K562 (cell line): ENCODE data around the gene CPNE1. TPM values are rescaled to one million over a fixed set of nuclear protein-coding genes. Genes with fewer than 3 reads are reported as not detected.

Source experiments
- ATAC-seq: fragments of 200-7000 bp; cut with Tn5 transposase; 3 replicates; pipeline ENCODE4 v1.9.1; 2020; ENCODE audit warnings: moderate library complexity
- BruUV-seq: library from RNA; stranded (reverse); fragments of 400-500 nt; replicated peaks from 2 replicates; lab custom pipeline; 2021; lab: Mats Ljungman, UMichigan
- CTCF ChIA-PET: fragments of 300-600 bp; formaldehyde crosslinking; extraction: SDS; loops from one replicate; lab custom pipeline; 2021; ENCODE audit warnings: low intra/inter-chr PET ratio; lab: Yijun Ruan, JAX
- POLR2A ChIA-PET: fragments of 300-600, 350-650 bp; sonication (Branson Sonifier 250); formaldehyde crosslinking; extraction: SDS; loops from one replicate; lab custom pipeline; 2021; ENCODE audit warnings: antibody characterized with exemption, inconsistent platforms; lab: Yijun Ruan, JAX
- DNase-seq, 4 experiments: peaks; one replicate each; pipeline versions ENCODE4 v3.0.0 to v3.0.0-alpha.2; 2011 to 2018; ENCODE audit warnings: low spot score in 3 of 4, mixed read lengths in 3 of 4; ENCODE audit errors: extremely low read depth in 1 of 4
- FAIRE-seq: peaks from 2 replicates; lab custom pipeline; 2011; peaks lifted over from hg19 to GRCh38; lab: Jason Lieb, UNC
- H2AFZ ChIP-seq: 2 replicates; pipeline ENCODE4 v1.6.0; 2011; ENCODE audit warnings: low read depth, low read length, control low read depth, inconsistent platforms
- H3K27ac ChIP-seq: fragments of 200-600 bp; 3 replicates; pipeline ENCODE4 v1.8.0; 2011; ENCODE audit warnings: low read depth, mild to moderate bottlenecking, control low read depth, inconsistent platforms, low read length, moderate library complexity, mixed read lengths; ENCODE audit errors: extremely low read depth
- H3K27me3 ChIP-seq, 2 experiments: fragments of 300-600 bp in 1 of 2; 2 replicates in 1 of 2; 3 replicates in 1 of 2; pipeline versions ENCODE4 v1.6.0 to v1.8.0; 2011; ENCODE audit warnings: inconsistent platforms in 2 of 2, low read length in 2 of 2, mild to moderate bottlenecking in 1 of 2, mixed read lengths in 1 of 2, moderate library complexity in 1 of 2; ENCODE audit not compliant: control insufficient read depth in 2 of 2, insufficient read depth in 2 of 2
- H3K36me3 ChIP-seq: fragments of 300-600 bp; 3 replicates; pipeline ENCODE4 v1.8.0; 2011; ENCODE audit warnings: mild to moderate bottlenecking, low read length, inconsistent platforms; ENCODE audit not compliant: control insufficient read depth, insufficient read depth
- H3K4me1 ChIP-seq, 2 experiments: fragments of 200-600 bp in 1 of 2; replicated peaks in 1 of 2; 2 replicates in 1 of 2; 3 replicates in 1 of 2; pipeline versions ENCODE4 v1.5.1 to v1.8.0; 2011; ENCODE audit warnings: inconsistent platforms in 2 of 2, low read length in 2 of 2, mild to moderate bottlenecking in 1 of 2, mixed read lengths in 1 of 2, moderate library complexity in 1 of 2; ENCODE audit not compliant: control insufficient read depth in 2 of 2, insufficient read depth in 2 of 2
- H3K4me2 ChIP-seq: 2 replicates; pipeline ENCODE4 v1.6.1; 2011; ENCODE audit warnings: low read length, control low read depth, inconsistent platforms, mixed read lengths; ENCODE audit not compliant: insufficient read depth
- H3K4me3 ChIP-seq: fragments of 200-600 bp; sonication (generic), shearing (Covaris generic); 2 replicates; pipeline ENCODE4 v1.5.1; 2016; ENCODE audit warnings: control low read depth, inconsistent platforms
- H3K79me2 ChIP-seq: fragments of 200-600 bp; 3 replicates; pipeline ENCODE4 v1.8.0; 2011; ENCODE audit warnings: low read length, inconsistent platforms; ENCODE audit not compliant: control insufficient read depth, insufficient read depth
- H3K9ac ChIP-seq, 2 experiments: 2 replicates each; pipeline versions ENCODE4 v1.6.0 to v1.6.1; 2011; ENCODE audit warnings: low read depth in 2 of 2, low read length in 2 of 2, control low read depth in 1 of 2, inconsistent platforms in 1 of 2, mild to moderate bottlenecking in 1 of 2, mixed read lengths in 1 of 2; ENCODE audit not compliant: insufficient read depth in 1 of 2
- H3K9me1 ChIP-seq: one replicate; pipeline ENCODE4 v1.6.0; 2011; ENCODE audit warnings: inconsistent platforms, mild to moderate bottlenecking, low read length, moderate library complexity; ENCODE audit not compliant: control insufficient read depth, insufficient read depth
- H3K9me3 ChIP-seq: replicated peaks from 2 replicates; pipeline ENCODE4 v1.5.1; 2011; ENCODE audit warnings: low read depth, low read length, inconsistent platforms; ENCODE audit not compliant: control insufficient read depth, insufficient read depth
- H4K20me1 ChIP-seq: replicated peaks from 2 replicates; pipeline ENCODE4 v1.6.1; 2011; ENCODE audit warnings: low read length, inconsistent platforms, mixed read lengths; ENCODE audit not compliant: control insufficient read depth, insufficient read depth
- ARID2 ChIP-seq: fragments of 450-650 bp; IDR thresholded peaks from 2 replicates; pipeline ENCODE4 v1.6.1; 2017; ENCODE audit warnings: antibody characterized with exemption, mild to moderate bottlenecking
- CC2D1A ChIP-seq: fragments of 450-650 bp; IDR thresholded peaks from 2 replicates; pipeline ENCODE4 v1.6.1; 2017; ENCODE audit warnings: mild to moderate bottlenecking
- ESRRB ChIP-seq: fragments of 250-450 bp; sonication (Bioruptor Pico); IDR thresholded peaks from 2 replicates; pipeline ENCODE4 v1.5.0; 2020; ENCODE audit warnings: mild to moderate bottlenecking, moderate library complexity, borderline replicate concordance
- GTF2F1 ChIP-seq: IDR thresholded peaks from 2 replicates; pipeline ENCODE4 v1.6.1; 2011; ENCODE audit warnings: low read depth, low read length, improper control_type of control experiment
- RBM15 ChIP-seq: fragments of 200-400 bp; formaldehyde crosslinking; IDR thresholded peaks from 2 replicates; pipeline ENCODE4 v1.6.1; 2018; ENCODE audit warnings: mild to moderate bottlenecking, low read length, moderate library complexity; ENCODE audit not compliant: insufficient read depth
- RBM34 ChIP-seq: fragments of 200-400 bp; formaldehyde crosslinking; IDR thresholded peaks from 2 replicates; pipeline ENCODE4 v1.6.1; 2018; ENCODE audit warnings: low read length, borderline replicate concordance; ENCODE audit not compliant: insufficient read depth
- TEAD2 ChIP-seq: fragments of 450-650 bp; IDR thresholded peaks from 2 replicates; pipeline ENCODE4 v1.6.1; 2016; ENCODE audit warnings: missing genetic modification characterization, control low read depth, missing compliant biosample characterization
- TFAM ChIP-seq: fragments of 250-450 bp; sonication (Bioruptor Pico); conservative IDR thresholded peaks from 2 replicates; pipeline ENCODE4 v1.5.0; 2021; ENCODE audit warnings: mild to moderate bottlenecking, moderate library complexity
- ZKSCAN3 ChIP-seq: fragments of 250-450 bp; sonication (Bioruptor Pico); IDR thresholded peaks from 2 replicates; pipeline ENCODE4 v1.4.0; 2020
- ZNF175 ChIP-seq: fragments of 200-800 bp; sonication (Bioruptor generic); IDR thresholded peaks from 2 replicates; pipeline ENCODE4 v1.6.1; 2016; ENCODE audit warnings: low read depth, mild to moderate bottlenecking, missing genetic modification characterization, missing compliant biosample characterization
- ZSCAN32 ChIP-seq: fragments of 450-650 bp; formaldehyde crosslinking; IDR thresholded peaks from 2 replicates; pipeline ENCODE4 v1.4.0; 2020; ENCODE audit warnings: mild to moderate bottlenecking, moderate library complexity
- WGBS: fragments of 100-300 bp; shearing (Covaris generic); methylation state at CpG from one replicate; pipeline ENCODE4 v1.1.6; 2016; ENCODE audit warnings: low coverage, mixed read lengths; ENCODE audit not compliant: insufficient coverage; ENCODE audit errors: missing lambda C conversion rate; 5-methylcytosine and 5-hydroxymethylcytosine counted together
- in situ Hi-C: fragments of 300-500 bp; cut with MboI; formaldehyde crosslinking; loops from 4 replicates; pipeline ENCODE4 v1.15.0; 2018; ENCODE audit warnings: inconsistent platforms, mixed read lengths
- intact Hi-C: fragments of 100-400 bp; cut with micrococcal nuclease; formaldehyde crosslinking; loops from 2 replicates; pipeline ENCODE4 v1.14.2; 2022
- polyA plus RNA-seq, 8 experiments: library from polyadenylated mRNA; depleted of rRNA in 4 of 8; stranded (reverse) in 5 of 8; unstranded in 3 of 8; fragments of >200 nt; fragmentation: Nextera tagmentation in 2 of 8; fragmentation: Illumina TruSeq in 1 of 8; extraction: Ambion mirVana in 2 of 8; extraction: Trizol in 1 of 8; gene quantifications; 2 replicates each; pipeline versions ENCODE4 v1.2.1 to v1.2.3, GENCODE V29; 2011 to 2014; ENCODE audit warnings: inconsistent platforms in 1 of 8, missing spikeins in 1 of 8
- total RNA-seq, 7 experiments: library from RNA; depleted of rRNA in 6 of 7; stranded (reverse); fragments of >200 nt in 6 of 7; fragmentation: Illumina TruSeq in 2 of 7; extraction: Trizol in 2 of 7; gene quantifications; 2 replicates each; pipeline versions ENCODE4 v1.2.1 to v1.2.3, GENCODE V29; 2011 to 2021; ENCODE audit warnings: low replicate concordance in 1 of 7
- TF ChIP-seq, protein P1 (sequence below): fragments of 450-650 bp; IDR thresholded peaks from 2 replicates; pipeline ENCODE4 v1.6.1; 2016; ENCODE audit warnings: low read depth
- TF ChIP-seq, protein P2 (sequence below): fragments of 250-450 bp; sonication (Bioruptor Pico); IDR thresholded peaks from 2 replicates; pipeline ENCODE4 v1.5.0; 2021; ENCODE audit warnings: mild to moderate bottlenecking, borderline replicate concordance

CPNE1 gene
- total and polyA plus RNA-seq, 9 of the 15 experiments (the other 6 are each of a cell fraction or from before 2014, with no cell fraction given) = 42.1 to 102 (median 56.0) TPM

DNA sequence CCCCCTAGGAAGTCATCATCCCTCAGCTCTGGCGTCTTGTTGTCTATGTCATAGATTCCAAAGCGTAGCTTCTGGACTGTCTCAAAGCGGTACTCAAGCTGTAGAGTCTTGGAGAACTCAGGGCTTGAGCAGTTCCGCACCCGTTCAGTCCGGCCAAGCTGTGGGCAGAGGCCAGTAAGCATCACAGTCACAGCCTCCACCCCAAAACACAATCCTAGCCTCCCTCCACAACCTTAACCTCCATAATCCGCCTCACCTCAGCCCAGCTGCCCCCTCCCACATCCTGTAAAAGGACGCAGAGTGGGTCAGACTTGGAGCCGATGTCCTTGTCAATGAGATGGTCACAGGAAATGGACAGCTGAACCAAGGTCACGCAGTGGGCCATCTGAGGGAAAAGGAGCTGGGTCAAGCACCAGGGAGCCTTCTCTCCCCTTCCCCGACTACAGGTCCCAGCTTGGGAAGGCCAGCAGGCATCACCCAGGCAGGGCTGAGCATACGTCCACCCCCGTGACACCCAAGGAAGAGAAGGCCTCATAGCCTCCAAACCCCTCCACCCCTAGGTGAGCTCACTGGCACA is 32.1 kb downstream of the CPNE1 start:
- no TSS peak for BruUV-seq
- FAIRE-seq (no peak), DNase-seq (no peak), ATAC-seq (no peak)
- Histone ChIP-seq H3K79me2 (peaks cover 20% of the 10 kb centered on the region; the same call in 2 of the 3 replicates), H2AFZ (no peak overlapping the region), H3K4me3 (no peak overlapping the region), H3K27ac (no peak overlapping the region), H3K9ac (peak overlapping the region in 1 of 2 experiments; percentile 3; a peak in 1 of 4 replicates), H3K4me2 (no peak overlapping the region), H3K27me3 (no peaks in the 10 kb centered on the region), H3K9me3 (no peaks in the 10 kb centered on the region), H3K9me1 (no peaks in the 10 kb centered on the region), H3K4me1 (no peaks in the 10 kb centered on the region; a peak in 1 of 5 replicates), H3K36me3 (peaks cover 44% of the 10 kb centered on the region; the same call in 2 of the 3 replicates), H4K20me1 (no peaks in the 10 kb centered on the region)
- ChIA-PET POLR2A (interaction anchor here (0.6 to 2.9 kb wide), 7 partner anchors 8 to 796 kb away, joined by 3 to 11 read pairs (median 3); partner anchors contain the start of gene SPAG4), CTCF (no interaction called here)
- in situ Hi-C loops (no loop called here), intact Hi-C loops (no loop called here)
- WGBS = 91% methylated on average over 9 of the region's 13 CpGs
- TF ChIP-seq ZNF175 = no peak
- no peak for TF ChIP-seq ESRRB (CRISPR knock-in tag)
- TF ChIP-seq, protein P1, sequence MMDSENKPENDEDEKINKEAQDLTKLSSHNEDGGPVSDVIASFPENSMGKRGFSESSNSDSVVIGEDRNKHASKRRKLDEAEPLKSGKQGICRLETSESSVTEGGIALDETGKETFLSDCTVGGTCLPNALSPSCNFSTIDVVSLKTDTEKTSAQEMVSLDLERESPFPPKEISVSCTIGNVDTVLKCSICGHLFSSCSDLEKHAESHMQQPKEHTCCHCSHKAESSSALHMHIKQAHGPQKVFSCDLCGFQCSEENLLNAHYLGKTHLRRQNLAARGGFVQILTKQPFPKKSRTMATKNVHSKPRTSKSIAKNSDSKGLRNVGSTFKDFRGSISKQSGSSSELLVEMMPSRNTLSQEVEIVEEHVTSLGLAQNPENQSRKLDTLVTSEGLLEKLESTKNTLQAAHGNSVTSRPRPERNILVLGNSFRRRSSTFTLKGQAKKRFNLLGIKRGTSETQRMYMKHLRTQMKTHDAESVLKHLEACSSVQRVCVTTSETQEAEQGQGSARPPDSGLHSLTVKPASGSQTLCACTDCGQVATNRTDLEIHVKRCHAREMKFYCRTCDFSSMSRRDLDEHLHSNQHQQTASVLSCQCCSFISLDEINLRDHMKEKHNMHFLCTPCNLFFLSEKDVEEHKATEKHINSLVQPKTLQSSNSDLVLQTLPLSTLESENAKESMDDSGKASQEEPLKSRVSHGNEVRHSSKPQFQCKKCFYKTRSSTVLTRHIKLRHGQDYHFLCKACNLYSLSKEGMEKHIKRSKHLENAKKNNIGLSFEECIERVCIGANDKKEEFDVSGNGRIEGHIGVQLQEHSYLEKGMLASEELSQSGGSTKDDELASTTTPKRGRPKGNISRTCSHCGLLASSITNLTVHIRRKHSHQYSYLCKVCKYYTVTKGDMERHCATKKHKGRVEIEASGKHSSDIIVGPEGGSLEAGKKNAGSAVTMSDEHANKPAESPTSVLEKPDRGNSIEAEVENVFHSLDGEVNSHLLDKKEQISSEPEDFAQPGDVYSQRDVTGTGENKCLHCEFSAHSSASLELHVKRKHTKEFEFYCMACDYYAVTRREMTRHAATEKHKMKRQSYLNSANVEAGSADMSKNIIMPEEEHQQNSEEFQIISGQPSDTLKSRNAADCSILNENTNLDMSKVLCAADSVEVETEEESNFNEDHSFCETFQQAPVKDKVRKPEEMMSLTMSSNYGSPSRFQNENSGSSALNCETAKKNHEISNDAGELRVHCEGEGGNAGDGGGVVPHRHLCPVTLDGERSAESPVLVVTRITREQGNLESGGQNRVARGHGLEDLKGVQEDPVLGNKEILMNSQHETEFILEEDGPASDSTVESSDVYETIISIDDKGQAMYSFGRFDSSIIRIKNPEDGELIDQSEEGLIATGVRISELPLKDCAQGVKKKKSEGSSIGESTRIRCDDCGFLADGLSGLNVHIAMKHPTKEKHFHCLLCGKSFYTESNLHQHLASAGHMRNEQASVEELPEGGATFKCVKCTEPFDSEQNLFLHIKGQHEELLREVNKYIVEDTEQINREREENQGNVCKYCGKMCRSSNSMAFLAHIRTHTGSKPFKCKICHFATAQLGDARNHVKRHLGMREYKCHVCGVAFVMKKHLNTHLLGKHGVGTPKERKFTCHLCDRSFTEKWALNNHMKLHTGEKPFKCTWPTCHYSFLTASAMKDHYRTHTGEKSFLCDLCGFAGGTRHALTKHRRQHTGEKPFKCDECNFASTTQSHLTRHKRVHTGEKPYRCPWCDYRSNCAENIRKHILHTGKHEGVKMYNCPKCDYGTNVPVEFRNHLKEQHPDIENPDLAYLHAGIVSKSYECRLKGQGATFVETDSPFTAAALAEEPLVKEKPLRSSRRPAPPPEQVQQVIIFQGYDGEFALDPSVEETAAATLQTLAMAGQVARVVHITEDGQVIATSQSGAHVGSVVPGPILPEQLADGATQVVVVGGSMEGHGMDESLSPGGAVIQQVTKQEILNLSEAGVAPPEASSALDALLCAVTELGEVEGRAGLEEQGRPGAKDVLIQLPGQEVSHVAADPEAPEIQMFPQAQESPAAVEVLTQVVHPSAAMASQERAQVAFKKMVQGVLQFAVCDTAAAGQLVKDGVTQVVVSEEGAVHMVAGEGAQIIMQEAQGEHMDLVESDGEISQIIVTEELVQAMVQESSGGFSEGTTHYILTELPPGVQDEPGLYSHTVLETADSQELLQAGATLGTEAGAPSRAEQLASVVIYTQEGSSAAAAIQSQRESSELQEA = no peak
- no peak for TF ChIP-seq TFAM
- TF ChIP-seq RBM34 = no peak
- no peak for TF ChIP-seq GTF2F1
- TF ChIP-seq ARID2 = no peak
- no peak for TF ChIP-seq TEAD2 (tag)
- TF ChIP-seq ZKSCAN3 (CRISPR knock-in tag) = no peak
- TF ChIP-seq, protein P2, sequence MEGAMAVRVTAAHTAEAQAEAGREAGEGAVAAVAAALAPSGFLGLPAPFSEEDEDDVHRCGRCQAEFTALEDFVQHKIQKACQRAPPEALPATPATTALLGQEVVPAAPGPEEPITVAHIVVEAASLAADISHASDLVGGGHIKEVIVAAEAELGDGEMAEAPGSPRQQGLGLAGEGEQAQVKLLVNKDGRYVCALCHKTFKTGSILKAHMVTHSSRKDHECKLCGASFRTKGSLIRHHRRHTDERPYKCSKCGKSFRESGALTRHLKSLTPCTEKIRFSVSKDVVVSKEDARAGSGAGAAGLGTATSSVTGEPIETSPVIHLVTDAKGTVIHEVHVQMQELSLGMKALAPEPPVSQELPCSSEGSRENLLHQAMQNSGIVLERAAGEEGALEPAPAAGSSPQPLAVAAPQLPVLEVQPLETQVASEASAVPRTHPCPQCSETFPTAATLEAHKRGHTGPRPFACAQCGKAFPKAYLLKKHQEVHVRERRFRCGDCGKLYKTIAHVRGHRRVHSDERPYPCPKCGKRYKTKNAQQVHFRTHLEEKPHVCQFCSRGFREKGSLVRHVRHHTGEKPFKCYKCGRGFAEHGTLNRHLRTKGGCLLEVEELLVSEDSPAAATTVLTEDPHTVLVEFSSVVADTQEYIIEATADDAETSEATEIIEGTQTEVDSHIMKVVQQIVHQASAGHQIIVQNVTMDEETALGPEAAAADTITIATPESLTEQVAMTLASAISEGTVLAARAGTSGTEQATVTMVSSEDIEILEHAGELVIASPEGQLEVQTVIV (CRISPR knock-in tag) = no peak
- no peak for TF ChIP-seq ZSCAN32 (CRISPR knock-in tag)
- TF ChIP-seq RBM15 = no peak
- no peak for TF ChIP-seq CC2D1A
